Lung microvascular endothelial cell (primary cell): Measurements from ENCODE around the gene SEZ6L. TPM values are rescaled to one million over a fixed set of nuclear protein-coding genes. Genes with fewer than 3 reads are reported as not detected.

ENCODE experiments used
- DNase-seq, 2 donors: peaks; one replicate each; pipeline versions ENCODE4 v3.0.0 to v3.0.0-alpha.2; 2010; ENCODE audit warnings: low read depth in 2 of 2
- total RNA-seq: library from RNA; depleted of rRNA; stranded (reverse); fragments of >200 nt; gene quantifications from 2 replicates; pipeline ENCODE4 v1.2.1, GENCODE V29; 2014

The SEZ6L gene
- total RNA-seq, 1 donor from 2014 or later: not detected

DNA sequence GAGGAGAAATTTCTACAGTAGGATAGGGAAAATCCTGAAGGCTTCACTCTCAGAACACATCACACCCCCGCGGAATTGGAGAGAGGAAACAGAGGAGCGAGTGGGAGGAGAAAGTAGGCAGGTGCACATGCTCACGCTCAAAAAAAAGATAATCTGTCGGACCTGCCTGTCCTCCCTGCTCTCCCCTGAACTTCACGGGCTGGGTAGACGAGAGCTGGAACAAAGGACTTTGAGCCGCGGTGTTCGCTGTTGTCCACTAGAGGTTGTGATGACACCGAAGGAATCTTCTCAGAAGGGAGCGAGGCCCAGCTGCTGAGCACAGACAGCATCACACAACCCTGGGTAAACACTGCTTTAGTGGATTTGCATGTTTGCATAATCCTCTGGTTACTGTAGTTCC is 5.0 kb downstream of the SEZ6L start:
- no peak for DNase-seq

DNA sequence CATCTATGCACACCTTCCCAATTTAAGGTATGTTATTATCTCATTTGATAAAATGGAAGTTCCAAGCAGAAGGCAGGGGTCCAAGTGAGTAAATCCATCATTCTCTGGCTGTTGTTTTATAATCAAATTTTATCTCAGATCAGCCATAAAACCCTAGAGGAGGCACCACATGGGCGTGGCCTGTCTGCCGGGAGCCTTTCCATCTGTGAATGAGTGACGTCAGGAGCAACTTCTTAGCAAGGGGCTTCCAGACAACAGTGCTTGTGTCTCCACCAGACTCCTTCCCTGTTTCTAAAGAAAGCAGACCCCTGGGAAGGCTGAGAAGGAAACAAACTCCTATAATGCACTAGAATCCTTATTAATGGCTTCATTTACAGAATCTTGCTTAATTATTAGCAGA is 13.5 kb downstream of the SEZ6L start:
- DNase-seq: no peak

DNA sequence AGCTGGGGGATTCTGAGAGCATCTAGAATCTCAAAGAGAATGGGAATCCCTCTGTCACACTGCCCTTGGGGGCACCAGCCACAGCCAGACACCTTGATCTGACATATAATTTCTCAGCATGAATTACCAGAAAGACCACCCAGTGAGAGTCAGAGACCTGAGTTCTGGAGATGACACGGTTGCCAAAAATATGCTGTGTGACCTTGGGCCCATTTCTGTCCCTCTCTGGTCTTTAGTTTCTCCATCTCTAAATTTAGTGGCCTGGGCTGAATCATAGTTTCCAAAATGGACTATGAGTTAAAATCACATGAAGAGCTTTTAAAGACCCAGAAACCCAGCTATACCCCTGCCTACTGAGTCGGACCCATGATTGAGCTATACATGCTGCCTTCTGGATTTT is 15.9 kb downstream of the SEZ6L start:
- DNase-seq: no peak

DNA sequence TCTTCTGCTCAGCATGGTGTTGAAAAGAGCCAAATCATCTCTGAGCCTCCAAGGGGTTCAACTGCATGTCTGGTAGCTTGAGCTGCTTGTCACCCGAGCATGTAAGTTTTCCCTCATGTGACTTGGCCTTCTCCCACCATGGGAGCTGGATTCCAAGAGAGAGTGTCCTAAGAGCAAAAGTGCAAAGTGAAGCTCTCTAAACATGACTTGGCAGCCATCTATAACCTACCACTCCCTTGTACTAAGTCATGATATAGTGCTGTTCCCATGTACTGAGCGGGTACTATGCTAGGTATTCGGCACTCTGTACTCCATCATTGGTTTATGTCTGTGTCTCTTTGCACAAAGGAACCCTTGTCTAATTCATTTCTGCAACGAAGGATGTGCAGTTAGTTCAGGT is 19.1 kb downstream of the SEZ6L start:
- no peak for DNase-seq

DNA sequence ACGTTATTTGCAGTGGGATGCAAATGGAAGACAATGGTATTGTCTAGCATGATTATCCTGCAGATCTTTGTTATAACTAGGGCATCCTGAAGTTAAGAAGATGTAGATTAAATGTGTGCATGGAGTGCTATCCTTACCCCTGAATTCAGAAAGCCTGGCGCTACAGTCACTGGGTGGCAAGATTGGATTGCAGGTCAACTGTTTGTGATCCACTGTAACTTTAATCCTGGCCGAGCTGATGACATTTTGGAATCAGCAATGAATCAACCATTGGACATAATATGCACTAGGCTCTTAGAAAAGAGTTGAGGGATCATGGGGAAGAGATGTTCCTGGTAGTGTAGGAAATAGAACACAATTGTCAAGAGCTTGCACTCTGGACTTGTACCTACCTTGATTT is 25.1 kb downstream of the SEZ6L start:
- no peak for DNase-seq

DNA sequence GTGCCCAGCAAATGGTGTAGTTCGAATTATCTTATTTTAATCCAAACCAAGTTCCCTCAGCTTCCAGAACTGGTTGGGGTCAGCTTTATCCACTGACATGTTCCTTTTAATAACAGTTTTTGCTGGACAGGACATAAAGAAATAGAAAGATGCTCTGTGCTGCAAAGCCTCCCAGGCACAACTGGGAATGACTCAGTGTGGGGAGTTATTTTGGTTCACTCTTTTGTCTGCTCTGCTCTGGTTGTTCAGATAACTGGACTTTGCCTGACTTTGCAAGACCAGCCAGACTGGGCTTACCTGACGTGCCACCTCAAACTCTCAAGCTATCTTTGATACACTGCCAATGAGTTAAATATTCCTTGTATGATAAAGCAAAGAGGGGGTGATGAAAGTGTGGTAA is 25.6 kb downstream of the SEZ6L start:
- DNase-seq: no peak

DNA sequence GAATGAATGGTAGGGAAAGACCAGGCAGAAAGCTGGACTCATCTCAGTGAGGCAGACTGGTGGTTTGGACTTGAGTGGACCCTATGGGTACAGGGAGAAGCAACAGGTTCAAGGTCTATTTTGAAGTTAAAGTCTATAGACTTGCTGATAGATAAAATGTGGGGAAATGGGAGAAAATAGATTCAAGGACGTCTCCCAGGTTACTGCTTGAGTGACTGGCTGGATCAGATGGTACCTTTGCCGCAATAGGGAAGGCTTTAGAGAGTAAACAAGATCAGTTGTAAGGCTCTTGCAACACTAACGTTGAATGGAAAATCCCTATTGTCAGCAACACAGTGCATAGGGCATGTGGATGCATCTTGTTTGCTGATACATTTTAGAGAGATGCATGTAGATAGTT is 27.4 kb downstream of the SEZ6L start:
- DNase-seq: no peak

DNA sequence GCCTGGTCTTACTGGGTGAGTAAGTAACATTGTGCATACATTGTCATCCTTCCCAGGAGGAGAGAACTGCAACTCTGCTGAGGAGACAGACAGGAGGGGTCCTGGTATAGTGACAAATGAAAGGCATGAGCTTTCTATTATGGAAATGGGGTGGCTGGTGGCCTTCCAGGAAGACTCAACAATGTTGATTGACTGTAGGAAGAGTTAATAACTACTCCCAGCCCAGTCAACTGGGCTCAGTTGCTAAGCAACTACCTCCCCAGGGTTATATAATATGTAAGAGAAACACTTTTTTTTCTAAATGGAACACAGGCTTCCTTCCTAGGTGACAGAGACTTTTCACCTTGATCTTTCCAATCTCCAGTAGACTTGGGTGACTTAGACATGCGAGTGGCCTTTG is 28.2 kb downstream of the SEZ6L start:
- no peak for DNase-seq

DNA sequence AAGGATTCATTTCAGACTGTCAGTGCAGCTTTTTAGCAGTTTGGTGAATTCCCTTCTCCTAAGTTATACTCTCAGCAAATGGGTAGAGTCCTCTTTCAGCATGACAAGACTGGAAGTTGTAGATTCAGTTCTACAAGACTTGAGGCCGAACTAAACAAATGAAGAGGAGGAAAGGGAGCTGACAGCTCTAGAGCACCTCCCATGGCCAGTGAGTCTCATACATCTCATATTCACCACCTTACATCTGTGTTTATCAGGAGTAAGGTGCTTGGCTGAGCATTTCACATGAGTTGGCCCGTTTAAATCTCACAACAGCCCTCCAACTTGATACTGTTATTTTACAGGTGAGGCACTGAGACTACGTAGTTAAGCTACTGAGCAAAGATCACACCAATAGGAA is 30.4 kb downstream of the SEZ6L start:
- no peak for DNase-seq

DNA sequence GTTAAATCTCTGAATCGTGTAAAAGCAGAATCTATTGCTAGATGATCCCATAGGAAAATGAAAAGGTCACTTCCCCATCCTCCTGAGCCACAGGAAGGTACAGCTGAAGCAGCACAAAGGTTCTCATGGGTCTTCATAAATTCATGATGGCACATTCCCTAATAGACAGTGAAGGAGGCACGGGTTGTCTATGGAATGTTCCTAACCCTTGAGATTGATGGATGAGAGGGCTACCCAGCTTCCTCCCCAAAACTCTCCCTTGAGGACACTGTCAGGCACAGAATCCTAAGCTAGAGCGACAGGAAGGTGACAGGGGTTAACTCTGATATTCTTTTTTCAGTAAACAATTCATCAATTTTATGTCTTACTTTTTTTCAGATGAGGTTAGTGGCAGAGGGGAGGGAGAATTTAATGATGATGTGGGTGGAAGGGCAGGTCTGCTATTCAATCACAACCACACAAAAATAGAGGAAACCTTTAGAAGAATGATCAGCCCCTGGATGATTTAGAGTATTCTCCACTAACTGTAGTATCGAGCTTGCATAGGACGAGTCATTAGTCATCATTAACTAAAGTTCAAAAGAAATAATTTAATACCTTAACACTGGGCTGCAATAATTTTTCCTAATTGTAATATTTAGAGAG is 33.1 kb downstream of the SEZ6L start:
- no peak for DNase-seq

DNA sequence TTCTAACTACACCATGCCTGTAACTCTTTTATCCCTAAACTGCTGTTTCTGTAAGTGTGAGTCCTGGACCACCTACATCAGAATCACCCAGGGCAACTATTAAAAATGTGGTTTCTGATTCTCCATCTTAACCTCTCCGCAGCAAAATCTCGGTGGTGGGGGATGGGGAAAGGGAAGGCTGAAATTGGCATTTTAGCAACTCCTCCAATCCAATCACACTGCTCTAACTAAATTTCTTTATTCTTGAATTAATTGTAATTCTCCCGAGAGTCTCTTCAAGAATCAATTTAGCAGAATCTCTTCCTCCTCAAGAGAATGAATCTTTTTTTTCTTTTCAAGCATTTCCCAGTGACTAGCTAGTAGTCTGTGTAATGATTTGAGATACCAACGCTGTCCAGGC is 36.2 kb downstream of the SEZ6L start:
- DNase-seq: no peak

DNA sequence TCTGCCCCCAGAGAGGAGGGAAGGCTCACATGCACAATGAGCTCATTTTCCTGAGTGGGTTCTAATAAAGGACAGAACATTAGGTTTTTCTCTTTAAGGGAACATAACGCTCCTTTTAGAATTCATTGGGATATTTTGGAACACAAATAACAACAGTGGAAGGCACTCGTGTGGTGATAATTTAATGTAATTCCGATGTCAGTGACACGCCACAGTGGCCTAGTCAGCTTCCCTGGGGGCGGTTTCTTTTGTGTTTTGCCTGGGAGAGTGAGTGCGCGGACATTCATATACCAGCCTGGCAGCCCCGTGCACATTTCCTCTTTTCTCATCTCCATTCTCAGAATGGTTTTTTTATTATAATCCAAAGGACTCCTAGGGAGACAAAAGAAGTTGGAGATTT is 41.1 kb downstream of the SEZ6L start:
- no peak for DNase-seq

DNA sequence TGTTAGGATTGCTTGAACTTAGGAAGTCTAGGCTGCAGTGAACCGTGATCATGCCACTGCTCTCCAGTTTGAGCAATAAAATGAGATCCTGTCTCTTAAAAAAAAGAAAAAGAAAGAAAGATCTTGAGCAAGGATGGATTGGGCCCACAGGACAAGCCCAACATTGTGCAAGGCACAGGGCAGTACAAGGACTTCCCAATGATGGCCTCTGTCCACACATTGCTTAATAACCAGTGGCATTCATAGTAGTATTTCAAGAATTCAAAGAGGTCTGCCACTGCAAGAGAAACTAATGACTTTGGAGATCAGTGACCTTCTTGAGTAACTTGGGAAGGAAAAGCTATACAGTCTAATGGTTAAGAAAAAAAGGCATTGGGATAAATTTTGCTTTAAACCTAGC is 44.6 kb downstream of the SEZ6L start:
- DNase-seq: no peak

DNA sequence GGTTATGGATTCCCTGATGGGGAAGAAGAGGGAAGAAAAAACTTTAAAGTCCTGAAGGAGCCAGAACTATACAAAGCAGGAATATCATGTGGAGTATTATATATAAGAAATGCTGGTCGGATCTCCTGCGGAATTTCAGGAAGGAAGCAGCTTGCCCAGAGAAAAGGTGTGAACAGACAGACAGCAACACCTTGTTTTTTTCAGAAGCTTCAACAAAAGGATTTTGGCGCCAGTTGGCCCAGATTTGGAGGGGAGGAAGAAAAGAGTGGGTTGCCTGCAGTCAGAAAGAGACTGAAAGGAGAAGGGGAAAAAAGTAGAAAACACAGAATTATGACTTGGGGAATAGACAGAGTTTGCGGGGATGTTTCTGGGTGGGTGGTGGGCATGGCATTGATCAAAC is 45.2 kb downstream of the SEZ6L start:
- no peak for DNase-seq

DNA sequence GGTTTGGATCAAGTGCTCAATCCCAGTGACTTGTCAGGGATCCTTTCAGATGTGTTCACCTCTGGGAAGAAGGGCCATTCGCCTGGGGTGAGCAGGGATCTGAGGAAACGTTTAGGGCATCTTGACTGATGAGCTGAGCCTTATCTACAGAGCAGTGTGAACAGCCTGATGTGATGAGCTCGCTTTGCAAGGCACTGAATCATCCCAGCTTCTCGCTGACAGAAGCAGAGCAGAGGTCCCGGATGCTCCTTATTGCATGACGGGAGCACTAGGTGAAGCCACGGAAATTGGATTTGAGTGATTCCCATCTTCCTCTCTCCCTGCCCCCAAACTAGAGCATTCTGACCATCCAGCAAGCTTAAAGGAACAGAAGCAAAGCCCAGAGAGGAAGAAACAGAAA is 46.5 kb downstream of the SEZ6L start:
- no peak for DNase-seq

DNA sequence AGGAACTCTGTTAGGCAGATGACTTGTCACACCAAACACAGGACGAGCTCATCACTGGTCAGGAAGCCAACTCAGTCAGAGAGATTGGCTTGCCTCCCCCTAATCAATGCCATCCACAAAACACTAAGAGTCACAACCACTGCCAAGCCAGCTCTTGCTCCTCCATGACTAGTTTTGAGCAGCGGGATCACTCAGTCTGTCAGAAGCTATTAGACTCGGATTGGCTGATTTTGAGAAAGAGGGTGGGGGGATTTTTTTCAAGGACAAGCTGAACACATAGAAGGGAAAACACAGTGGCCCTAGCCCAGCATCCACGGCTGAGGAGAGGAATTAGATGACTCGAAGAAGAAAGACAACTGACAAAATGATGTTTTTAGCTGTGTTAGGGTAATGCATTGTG is 55.9 kb downstream of the SEZ6L start:
- no peak for DNase-seq

DNA sequence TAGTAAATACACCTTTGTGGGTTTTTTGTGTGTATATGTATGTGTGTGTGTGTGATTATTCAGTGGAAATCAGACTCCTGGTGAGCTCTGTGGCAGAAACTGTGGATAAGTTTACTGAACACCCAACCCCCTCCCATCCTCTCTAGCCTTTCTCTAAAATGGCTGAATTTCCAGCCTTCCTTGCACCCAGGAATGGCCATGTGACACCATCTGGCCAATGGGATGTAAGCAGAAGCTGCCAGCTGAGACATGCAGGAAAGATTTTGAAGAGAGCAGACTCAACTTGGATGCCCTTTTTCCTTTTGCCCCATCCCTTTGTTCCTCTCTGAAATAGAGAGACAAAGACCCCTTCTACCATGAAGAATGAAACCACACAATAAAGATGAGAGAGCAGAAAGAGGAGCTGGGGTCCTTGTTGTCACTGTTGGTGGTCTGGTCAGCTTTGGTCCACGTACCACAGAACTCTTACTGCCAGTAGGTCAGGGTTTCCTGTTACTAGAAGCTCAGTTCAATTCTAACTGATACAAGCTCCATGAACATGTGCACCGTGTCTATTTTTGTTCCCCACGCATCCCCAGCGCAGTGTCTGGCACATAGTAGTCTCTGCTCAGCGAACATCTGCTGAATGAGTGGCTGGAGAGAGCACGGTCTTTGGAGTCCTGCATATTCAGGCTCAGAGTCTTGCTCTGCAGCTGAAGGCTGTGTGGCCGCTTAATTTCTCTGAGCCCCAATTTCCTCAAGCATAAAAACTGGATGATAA is 57.5 kb downstream of the SEZ6L start:
- DNase-seq: no peak

DNA sequence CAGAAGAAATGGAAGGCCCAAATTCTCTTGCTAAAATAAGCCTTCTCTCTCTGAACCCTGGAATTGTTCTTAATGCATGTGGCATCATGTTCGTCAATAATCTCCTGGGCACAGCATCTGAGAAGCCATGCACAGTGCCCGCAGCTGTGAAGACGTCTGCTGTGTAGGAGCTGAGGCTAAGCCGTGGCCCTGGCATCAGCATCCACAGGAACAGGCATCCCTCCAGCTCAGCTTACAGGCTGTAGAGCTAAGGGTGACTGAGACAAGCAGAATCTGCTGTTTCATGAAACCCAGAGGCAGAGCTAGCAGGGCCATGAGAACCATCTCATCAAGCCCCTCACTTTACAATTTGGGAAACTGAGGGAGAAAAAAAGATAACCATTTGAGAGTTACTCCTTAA is 60.6 kb downstream of the SEZ6L start:
- DNase-seq: no peak

DNA sequence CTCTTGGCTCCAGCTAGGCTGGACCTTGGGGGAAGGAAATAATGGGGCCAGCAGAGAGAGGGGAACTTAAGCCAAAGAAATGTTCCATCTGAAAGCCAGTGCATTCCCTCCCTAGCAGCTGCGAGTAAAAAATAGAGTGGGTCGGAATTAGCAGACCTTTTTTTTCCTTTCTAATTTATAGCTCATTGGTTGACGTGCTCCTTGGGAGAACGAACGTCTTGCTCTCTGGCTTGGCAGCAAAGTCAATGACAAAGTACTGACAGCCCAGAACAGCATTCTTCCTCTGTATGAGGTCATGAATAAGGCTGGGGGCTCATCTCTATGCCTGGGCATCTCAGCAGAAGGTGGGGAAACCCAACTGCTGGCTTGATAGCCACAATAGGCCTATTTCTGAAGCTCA is 65.0 kb downstream of the SEZ6L start:
- no peak for DNase-seq

DNA sequence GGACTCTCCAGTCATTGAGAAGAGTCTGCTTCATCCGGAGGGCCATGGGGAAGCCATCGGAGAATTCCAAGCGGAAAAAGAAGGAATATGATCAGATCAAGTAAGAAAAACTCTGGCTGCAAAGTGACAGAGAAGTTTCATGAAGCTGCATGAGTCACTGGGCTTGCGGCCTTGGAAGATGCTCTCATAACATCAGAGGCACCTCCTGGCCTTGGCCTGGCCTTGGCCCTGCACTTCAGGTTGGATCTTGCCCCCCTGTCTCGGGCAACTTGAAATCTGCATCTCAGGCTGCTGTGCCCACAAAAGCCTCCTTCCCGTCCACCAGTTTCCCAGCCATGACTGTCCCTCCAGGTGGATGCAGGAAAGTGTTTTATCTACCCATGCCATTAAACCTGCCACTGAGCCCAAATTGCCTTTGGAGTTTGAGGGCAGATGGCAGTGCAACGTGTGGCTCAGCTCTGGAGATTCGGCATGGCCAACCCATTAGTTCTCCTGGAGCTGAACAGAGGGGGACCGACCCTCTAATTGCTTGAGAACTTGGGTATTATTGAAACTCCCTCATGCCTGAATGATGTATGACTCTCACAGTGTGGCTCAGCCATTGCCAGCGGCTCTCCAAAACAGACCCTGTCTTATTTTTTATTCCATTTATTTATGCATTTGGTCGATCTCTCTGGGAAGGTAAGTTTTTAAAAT is 66.7 kb downstream of the SEZ6L start:
- no peak for DNase-seq

DNA sequence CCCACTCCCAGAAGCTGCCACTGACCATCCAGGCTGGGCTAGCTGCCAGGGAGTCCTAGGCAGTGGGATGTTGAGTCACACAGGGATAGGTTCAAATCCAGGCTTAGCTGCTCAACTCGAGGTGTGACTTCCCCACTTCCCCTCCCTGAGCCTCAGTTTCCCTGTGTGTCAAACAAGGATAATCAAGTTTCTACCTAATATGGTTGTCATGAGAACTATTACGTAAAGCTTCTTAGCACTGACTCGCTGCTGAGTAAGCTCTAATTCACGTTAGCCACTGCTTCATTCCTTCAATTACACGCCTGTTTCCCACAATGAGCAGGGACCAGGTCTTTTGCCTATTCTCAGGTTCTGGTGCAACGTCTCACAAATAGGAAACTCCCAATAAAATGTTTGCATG is 67.7 kb downstream of the SEZ6L start:
- DNase-seq: no peak

DNA sequence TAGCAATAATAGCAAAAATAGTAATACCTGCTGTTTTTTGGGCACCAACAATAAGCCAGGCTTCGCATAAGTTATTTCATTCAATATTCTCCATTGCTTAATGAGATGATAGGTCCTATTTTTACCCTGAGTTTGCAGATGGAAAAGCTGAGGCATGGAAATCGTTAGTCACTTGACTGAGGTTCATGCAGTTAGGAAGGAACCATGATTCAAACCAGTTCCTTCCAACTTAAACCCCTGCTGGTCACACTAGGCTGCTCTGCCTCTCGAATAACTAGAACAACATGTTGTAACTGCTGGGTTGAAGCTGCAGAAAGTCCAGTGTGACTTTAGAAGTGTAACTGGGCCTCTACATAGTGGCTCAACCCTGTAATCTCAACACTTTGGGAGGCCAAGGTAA is 69.3 kb downstream of the SEZ6L start:
- DNase-seq: peak in 1 of 2 donors; percentile 2

DNA sequence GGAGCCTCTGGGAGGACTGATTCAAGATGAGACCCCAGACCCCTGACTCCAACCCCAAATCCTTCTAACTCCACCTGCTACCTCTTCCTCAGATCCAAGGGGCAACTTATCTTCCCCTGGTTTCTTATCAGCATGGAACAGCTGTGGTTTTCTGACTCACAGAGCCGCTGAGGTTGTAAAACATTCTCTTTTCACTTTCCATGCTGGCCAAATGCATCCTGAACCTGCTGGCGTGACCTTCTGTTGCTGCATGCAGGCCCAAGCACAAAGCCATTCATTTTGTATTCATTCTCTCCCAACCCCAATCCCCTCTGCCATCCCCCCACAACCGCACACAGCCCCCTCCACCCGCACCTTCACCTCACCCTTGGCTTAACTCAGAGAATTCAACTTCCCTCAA is 70.3 kb downstream of the SEZ6L start:
- no peak for DNase-seq
